Measurements from ENCODE around the gene PNMA6E.

The PNMA6E gene

DNA sequence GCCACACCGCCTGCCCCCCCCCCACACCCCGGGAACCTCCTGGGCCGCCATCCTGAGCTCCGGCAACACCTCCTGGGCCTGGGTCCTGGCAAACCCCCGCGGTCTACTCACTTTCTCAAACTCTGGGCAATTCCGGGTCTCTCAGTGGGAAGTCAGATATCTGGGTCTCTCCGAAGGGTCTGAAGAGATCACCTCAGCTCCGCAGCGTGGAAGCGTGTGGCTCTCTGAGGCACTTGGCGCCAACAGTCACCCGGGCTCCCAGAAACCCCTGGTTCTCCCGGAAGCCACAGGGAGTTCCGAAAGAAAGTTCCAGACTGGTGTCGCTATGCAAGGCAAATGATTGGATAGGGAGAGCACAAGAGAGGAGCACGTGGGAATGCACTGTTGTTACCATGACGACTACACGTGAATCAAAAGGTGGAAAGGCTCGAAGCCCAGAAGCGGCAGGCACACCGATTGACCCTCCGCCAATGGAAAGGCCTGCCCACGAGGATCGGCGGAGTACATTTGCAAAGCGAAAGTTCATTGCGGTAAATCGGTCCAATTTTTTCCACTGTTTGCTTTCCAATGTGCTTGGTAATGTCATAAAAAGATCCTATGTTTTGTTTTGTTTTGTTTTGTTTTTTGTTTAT, at the start of gene PNMA6E:
TSS of gene PNMA6E (minus strand) at position 218 of the 632 bp plus-strand sequence. CDS start 2,501 bp downstream, outside the sequence.
- no peak within 1 kb of the TSS for H3K4me3 Mint-ChIP-seq
- no peaks in the 10 kb centered on the region for H3K9me3 Mint-ChIP-seq
- H3K4me1 Mint-ChIP-seq: peaks cover 5% of the 10 kb centered on the region
- H3K27ac Mint-ChIP-seq: no peak within 1 kb of the TSS
- DNase-seq (ENCODE audit: low spot score in 2 of 2) (no peak), ATAC-seq (no peak)
- H3K36me3 Mint-ChIP-seq: no peaks in the 10 kb centered on the region

DNA sequence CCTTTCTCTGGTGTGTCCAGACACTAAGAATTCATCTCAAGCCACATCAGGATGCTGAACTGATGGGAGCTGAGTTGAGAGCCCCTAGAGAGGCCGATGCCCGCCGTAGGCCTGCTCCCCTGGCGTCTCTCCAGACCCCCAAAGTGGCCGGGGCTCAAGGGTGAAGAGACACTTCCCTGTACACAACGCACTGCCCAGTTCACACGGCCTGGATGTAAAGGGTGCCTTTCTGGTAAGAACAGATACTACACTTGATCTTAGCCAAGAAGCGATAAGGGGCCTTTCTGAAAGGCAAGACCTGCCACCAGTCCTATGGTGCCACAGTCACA, 49.8 kb upstream of the PNMA6E start:
- no peaks in the 10 kb centered on the region for H3K4me1 Mint-ChIP-seq
- H3K27ac Mint-ChIP-seq: no peak overlapping the region
- DNase-seq (ENCODE audit: low spot score in 2 of 2) (no peak), ATAC-seq (no peak)
- H3K9me3 Mint-ChIP-seq: no peaks in the 10 kb centered on the region
- peaks cover 36% of the 10 kb centered on the region for H3K36me3 Mint-ChIP-seq
- H3K4me3 Mint-ChIP-seq: no peak overlapping the region

DNA sequence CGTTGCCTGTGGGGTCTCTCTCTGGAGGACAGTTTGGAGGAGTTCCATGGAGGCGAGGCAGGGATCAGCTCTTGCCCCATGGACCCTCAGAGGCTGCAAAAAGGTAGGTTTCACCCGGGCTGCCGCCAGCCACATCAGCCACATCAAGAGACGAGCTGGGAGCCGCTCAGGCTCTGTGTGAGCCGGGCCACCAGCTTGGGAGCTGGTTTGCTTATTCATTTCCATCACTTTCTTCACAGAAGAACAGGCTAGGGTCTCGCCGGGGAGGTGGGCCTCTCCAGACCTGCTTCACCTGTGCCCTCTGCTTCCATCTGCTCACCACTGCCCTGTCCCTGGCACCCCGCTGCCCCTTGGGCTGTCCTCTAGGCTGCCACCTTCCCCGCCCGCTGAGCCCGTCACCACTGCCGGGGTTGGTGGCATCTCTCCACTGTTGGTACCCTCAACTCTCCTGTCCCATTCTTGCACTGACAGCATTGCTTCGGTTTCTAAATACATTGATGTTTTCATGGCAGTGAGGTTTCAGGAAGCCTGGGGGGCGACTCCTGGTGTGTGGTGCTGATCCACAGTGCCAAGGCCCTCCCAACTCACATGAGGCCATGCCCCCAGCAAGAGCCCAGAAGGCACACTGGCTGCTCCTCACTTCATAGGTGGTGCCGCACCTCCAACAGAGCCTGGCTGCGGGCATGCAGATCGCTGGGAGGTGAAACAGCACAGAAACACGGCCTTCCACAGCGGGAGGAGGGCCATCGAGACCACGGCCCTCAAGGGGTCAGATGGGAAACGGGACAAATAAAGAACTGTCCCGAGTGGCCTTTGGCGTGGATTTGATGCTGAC, 49.2 kb upstream of the PNMA6E start:
- ATAC-seq (no peak), DNase-seq (ENCODE audit: low spot score in 2 of 2) (no peak)
- H3K36me3 Mint-ChIP-seq: peaks cover 32% of the 10 kb centered on the region
- H3K27ac Mint-ChIP-seq: peak overlapping the region; percentile 79
- no peaks in the 10 kb centered on the region for H3K4me1 Mint-ChIP-seq
- H3K4me3 Mint-ChIP-seq: no peak overlapping the region
- H3K9me3 Mint-ChIP-seq: no peaks in the 10 kb centered on the region

DNA sequence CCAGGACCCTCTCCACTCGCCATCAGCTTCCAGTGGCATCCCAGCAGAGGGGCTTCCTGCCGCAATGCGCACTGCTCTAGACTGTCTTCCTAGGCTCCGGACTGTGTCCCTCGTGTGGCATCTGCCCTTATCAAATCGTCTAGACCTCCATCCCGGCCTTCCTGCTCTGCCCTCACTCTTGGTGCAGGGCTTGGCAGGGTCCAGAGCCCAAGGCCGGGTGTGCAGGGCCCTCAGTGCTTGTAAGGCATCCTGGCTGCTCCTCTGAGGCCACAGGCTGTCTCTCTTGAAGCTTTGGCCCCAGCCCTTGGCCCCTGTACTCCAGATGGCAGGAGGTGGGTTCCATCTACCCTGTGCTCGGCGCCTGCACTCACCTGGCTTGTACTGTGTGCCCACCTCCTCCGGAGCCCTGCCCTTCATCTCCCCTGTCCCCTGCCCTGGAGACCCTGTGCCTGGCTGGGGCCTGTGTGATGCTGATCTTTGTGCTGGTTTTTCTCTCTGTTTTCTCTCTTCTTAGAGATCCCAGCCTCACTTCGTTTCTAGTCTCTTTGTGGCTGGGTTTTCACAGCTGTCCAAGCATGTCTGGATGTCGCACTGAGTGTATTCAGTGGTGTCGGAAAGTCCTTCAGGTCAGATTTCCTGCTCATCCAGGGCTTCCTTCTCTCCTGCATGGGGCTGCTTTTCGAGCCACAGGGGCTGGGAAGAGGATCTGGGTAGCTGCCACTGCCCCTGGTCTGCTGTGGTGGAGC, 48.4 kb upstream of the PNMA6E start:
- ATAC-seq: no peak
- Mint-ChIP-seq H3K4me3 (no peak overlapping the region), H3K27ac (peak overlapping the region; percentile 79), H3K36me3 (peaks cover 24% of the 10 kb centered on the region), H3K9me3 (no peaks in the 10 kb centered on the region), H3K4me1 (no peaks in the 10 kb centered on the region)
- no peak for DNase-seq (ENCODE audit: low spot score in 2 of 2)

DNA sequence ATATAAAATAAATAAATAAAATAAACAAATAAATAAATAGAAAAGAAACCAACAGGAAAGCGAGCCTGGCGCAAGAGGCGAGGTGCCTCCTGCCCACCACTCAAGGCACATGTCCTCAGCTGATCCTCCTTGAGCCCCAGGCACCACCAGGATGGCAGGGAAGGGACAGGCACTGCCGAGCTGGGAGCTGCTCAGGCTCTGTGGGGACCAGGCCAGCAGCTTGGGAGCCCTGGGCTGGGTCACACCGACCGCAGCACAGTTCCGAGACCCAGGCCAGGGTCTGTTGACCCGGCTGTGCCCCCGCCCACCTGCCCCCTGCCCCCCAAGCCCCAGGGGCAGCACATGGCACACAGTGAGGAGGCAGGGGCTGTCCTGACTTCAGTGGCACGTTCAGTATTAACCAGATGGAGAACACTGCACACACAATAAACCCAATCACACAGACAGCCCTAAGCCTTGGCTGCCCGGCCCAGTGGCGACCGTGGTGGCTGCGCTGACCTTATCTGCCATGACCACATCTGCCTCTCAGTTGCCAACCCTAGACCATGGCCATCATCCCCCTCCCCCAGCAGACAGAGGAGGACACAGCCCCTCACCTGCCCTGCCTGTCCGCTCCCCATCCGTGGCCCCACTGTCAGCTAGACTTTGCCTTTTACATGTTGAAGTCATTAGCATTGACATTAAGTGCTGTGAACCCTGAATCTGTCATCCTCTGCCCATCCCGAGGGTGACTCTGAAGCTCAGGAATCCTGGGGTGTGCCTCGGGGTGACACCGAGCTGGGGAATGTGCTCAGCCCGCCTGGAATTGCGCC, 47.6 kb upstream of the PNMA6E start:
- H3K27ac Mint-ChIP-seq: peak overlapping the region; percentile 79
- H3K36me3 Mint-ChIP-seq: peaks cover 18% of the 10 kb centered on the region
- no peaks in the 10 kb centered on the region for H3K4me1 Mint-ChIP-seq
- no peak overlapping the region for H3K4me3 Mint-ChIP-seq
- ATAC-seq (no peak), DNase-seq (ENCODE audit: low spot score in 2 of 2) (no peak)
- H3K9me3 Mint-ChIP-seq: no peaks in the 10 kb centered on the region

DNA sequence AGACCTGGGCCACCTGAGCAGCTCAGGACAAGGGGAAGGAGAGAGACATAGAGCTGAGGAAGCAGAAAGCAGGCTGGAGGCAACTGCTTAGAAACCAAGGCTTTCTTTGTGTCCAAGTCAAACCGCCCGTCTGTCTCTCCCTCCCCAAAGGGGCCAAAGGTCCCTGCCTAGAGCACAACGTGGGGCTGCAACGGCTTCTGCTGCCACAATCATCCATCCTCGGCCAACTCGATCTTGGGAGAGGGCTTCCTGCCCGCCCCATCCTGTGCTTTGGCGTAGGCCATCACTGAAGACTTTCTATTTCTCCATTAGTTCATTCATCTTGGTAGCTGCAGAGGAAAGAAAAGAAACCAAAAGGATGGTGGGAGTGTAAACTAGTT, 46.4 kb upstream of the PNMA6E start:
- Mint-ChIP-seq H3K4me3 (no peak overlapping the region), H3K27ac (no peak overlapping the region), H3K4me1 (no peaks in the 10 kb centered on the region), H3K9me3 (no peaks in the 10 kb centered on the region), H3K36me3 (peaks cover 8% of the 10 kb centered on the region)
- ATAC-seq (no peak), DNase-seq (ENCODE audit: low spot score in 2 of 2) (no peak)

DNA sequence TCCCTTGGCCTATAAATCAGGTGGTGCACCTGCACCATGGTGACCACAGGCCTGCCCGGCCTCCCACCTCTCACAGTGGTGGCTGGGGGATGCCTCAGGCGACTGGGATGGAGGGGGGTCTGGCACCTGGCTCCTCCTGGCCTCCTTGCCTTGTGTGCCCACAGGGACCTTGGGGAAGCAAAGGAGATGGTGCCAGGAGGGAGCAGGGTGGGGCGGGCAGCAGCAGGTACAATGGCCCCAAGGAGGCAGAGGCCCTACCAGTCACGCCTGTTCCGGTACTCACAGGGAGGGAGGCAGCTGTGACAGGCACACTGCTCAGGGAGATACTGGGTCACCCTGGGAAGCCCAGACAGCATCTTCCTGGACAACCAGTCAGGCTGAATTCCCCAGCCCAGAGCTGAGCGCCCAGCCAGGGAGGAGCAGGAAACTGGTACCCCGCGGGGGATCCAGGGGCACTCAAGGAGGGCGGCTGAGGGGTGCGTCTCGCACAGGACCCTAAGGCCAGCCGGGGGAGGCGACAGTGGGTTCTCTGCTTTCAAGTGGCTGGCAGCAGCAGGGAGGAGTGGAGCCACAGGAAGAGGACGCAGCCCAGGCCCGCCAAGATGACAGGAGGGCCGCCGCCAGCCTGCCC, 45.9 kb upstream of the PNMA6E start:
- Mint-ChIP-seq H3K4me1 (no peaks in the 10 kb centered on the region), H3K27ac (no peak overlapping the region), H3K36me3 (peaks cover 8% of the 10 kb centered on the region), H3K9me3 (no peaks in the 10 kb centered on the region), H3K4me3 (no peak overlapping the region)
- DNase-seq (ENCODE audit: low spot score in 2 of 2) (no peak), ATAC-seq (no peak)

DNA sequence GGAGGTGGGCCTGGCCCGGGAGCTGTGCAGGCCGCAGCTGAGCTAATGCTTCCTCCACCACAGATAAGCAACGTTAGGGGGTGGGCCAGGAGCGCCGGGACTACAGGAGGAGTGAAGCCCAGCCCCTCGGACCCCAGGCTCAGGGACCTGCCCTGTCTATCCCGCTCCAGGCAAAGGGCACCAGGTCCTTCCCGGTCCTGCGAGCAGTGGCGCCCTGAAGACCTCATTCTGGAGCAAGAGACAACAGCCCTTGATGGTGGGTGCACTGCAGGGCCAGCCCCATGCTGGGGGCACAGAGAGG, 45.4 kb upstream of the PNMA6E start:
- no peak for ATAC-seq
- DNase-seq (ENCODE audit: low spot score in 2 of 2): no peak
- H3K36me3 Mint-ChIP-seq: peaks cover 8% of the 10 kb centered on the region
- H3K9me3 Mint-ChIP-seq: no peaks in the 10 kb centered on the region
- no peaks in the 10 kb centered on the region for H3K4me1 Mint-ChIP-seq
- no peak overlapping the region for H3K4me3 Mint-ChIP-seq
- H3K27ac Mint-ChIP-seq: no peak overlapping the region

DNA sequence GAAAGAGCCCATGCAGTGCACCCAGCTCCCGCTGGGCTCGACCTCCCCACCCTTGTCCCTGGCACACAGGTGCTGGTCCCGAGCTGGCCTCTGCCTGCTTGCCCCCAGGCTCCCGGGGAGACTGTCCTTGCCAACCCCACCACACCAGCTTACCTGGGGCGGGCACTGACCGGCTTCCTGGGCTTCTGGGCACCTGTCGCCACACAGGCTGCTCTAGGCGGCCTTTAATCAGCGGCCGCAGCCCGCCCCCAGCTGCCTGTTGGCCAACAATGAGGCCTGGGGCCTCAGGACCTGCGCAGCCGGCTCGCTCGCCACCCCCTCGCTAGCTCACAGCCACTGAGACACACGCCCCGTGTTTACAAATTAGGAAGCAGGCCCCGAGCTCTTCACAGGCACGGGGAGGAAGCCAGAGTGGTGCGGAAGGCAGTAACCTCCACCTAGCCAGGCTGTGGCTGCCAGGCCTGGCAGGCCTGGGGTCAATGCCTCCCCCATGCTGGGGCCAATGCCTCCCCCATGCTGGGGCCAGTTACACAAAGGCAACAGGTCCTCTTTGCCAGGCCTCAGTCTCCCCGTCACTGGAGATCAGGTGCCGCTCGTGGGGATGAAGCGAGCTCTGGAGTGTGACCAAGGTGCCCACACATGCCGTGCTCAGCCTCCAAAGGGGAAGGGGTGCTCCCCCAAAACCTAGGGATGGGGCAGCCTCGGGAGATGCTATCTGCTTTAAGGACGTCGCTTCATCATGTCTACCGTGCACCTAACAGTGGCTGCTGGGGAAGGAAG, 44.9 kb upstream of the PNMA6E start, which contains the start of gene TREX2:
TSS of gene TREX2 (minus strand) at position 201 of the 780 bp plus-strand sequence. CDS start 626 bp downstream, outside the sequence.
- Mint-ChIP-seq H3K9me3 (no peaks in the 10 kb centered on the region), H3K4me3 (no peak within 1 kb of the TSS), H3K27ac (no peak within 1 kb of the TSS), H3K36me3 (peaks cover 2% of the 10 kb centered on the region), H3K4me1 (no peaks in the 10 kb centered on the region)
- DNase-seq (ENCODE audit: low spot score in 2 of 2): no peak
- no peak for ATAC-seq

DNA sequence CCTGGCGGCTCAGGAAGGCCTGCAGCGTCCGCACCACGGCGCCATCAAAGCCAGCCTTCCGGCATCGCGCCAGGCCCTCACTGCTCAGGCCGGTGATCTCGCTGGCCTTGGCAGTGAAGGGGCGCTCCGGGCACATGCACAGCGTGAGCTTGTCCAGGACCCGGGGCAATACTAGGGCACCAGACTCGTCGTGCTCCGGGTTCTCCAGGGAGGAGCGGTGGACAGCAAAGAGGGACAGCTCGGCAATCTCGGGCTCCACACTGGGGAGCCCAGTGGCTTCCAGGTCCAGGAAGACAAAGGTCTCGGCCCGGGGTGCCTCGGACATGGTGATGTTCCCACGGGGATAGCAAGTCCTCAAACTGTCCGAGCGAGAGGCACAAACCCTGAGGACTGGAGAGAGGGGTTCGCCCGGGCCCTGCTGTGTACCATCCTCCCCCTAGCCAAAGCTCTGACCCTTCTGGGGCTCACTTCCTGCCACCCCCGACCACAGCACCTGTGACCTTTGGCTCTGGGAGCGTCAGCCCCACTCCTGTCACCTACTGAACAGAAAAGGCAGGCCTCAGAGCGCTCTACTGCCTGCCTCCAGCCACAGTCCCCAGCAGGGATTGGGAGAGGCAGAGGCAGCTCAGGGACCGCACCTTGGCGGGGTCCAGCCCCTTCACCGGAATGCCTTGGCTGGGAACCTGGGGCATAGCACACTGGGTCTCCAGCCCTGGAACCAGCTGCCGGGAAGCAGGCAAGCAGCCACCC, 44.1 kb upstream of the PNMA6E start:
- ATAC-seq (no peak), DNase-seq (ENCODE audit: low spot score in 2 of 2) (no peak)
- Mint-ChIP-seq H3K4me3 (no peak overlapping the region), H3K36me3 (no peaks in the 10 kb centered on the region), H3K27ac (no peak overlapping the region), H3K4me1 (no peaks in the 10 kb centered on the region), H3K9me3 (no peaks in the 10 kb centered on the region)

DNA sequence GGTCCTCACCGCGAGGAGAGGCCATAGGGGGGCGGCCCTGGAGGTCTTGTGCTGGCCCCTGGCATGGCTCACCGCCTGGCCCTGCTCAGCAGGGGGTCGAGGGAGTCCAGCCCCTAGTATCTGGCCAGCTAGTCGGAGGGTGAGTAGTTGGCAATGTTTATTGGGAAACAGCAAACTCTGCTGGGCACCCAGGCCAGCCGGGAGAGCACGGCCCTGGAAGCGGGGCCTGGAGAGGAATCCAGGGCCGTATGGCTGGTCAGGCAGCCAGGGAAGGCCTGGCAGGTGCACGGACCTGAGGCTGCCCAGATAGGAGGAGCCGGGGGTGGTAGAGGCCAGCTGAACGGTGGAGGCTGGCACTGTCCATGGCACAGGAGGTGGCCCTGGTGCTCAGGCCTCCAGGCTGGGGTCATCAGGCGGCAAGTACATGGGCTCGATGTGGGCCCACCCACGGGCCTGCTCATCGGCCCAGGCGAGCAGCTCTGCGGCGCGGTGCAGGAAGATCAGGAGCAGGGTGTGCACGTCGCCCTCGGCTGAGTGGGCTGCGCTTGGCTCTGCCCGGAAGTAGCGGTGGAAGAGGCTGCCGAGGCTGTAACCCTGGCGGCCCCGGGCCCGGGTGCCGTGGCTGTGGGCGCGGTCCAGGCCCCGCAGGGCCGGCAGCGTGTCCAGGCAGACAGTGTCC, 43.3 kb upstream of the PNMA6E start:
- no peak for DNase-seq (ENCODE audit: low spot score in 2 of 2)
- H3K9me3 Mint-ChIP-seq: no peaks in the 10 kb centered on the region
- no peak for ATAC-seq
- no peak overlapping the region for H3K4me3 Mint-ChIP-seq
- H3K27ac Mint-ChIP-seq: no peak overlapping the region
- no peaks in the 10 kb centered on the region for H3K4me1 Mint-ChIP-seq
- H3K36me3 Mint-ChIP-seq: no peaks in the 10 kb centered on the region

DNA sequence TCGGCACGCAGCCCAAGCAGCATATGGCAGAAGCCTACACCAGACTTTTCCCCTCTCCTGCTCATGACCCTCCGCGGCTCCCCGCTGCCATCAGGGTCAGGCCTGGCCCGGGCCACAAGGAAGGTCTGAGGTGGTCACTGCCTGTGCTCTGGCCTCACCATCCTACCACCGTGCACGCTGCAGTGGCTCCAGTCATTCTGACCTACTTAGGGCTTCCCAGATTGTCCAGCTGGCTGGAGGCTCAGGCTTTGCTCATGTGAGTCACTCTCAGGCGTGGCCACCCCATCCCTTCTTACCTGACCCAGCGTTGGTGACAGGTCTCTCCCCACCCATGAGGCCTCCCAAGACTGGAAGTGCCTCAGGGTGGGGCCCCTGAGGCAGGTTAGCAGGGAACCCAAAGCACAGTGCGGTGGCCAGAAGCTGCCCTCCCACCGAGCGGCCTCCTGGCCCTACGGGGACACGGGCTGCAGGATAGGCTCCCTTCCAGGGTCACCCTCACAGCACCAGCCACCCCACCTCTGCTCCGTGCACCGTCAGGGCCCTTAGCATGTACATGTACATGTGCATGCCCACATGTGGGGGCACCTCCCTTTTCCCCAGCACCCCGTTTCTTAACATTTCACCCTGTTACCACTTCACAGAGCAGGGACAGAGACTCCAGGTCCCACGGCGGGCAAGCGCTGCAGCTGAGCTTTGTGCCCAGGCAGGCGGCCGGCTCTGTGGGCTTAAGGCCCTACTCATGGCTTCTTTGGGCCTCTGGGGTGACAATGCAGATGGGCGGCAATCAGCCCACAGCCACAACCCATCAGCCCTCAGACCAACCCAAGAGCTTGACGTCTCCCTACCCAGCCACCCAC, 42.6 kb upstream of the PNMA6E start:
- Mint-ChIP-seq H3K36me3 (no peaks in the 10 kb centered on the region), H3K4me3 (no peak overlapping the region), H3K27ac (no peak overlapping the region), H3K4me1 (no peaks in the 10 kb centered on the region), H3K9me3 (no peaks in the 10 kb centered on the region)
- no peak for ATAC-seq
- no peak for DNase-seq (ENCODE audit: low spot score in 2 of 2)

DNA sequence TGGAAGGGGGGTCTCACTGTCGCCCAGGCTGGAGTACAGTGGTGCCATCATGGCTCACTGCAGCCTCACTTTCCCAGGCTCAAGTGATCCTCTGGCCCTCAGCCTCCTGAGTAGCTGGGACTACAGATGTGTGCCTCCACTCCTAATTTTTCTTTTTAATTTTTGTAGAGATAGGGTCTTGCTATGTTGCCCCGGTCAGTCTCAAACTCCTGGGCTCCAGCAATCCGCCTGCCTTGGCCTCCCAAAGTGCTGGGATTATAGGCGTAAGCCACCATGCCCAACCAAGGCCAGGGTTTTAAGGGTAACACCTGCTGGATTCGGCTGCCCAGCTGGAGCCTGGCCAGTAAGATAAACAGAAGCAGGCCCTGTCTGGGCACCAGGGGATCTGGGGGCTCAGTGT, 41.3 kb upstream of the PNMA6E start:
- H3K4me1 Mint-ChIP-seq: no peaks in the 10 kb centered on the region
- H3K9me3 Mint-ChIP-seq: no peaks in the 10 kb centered on the region
- DNase-seq (ENCODE audit: low spot score in 2 of 2): no peak
- H3K36me3 Mint-ChIP-seq: no peaks in the 10 kb centered on the region
- H3K27ac Mint-ChIP-seq: no peak overlapping the region
- no peak overlapping the region for H3K4me3 Mint-ChIP-seq
- no peak for ATAC-seq
